Activated T-helper 1 cell treated with Interleukin-2 at 50 U/mL for 16 hours (primary cell): ENCODE data around the gene WHRN.

Experiments
- DNase-seq: peaks from one replicate; pipeline ENCODE4 v3.0.0-alpha.2; 2020; ENCODE audit warnings: low read depth

Gene WHRN

GRCh38 chr9:114365194-114365593 lies 140.1 kb downstream of the WHRN start:
- no peak for DNase-seq

GRCh38 chr9:114364134-114365041 lies 140.9 kb downstream of the WHRN start:
- no peak for DNase-seq

DNA sequence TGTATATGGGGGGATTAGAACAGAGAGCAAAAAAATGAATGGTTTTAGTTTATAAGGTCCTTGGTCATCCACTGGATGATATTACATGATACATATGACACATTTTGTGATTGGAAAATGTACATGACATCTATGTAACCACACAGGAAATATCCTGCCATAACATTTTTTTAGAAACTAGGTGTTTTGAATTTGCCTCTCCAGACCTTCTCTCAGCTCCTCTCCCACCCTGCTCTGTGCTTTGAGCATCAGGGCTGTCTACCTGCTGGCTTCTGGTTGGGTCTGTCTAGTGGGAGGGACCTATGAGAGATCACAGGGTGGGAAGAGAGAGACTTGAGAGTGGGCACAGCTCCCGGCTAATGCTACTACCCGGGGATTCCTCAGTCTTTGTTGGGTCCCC lies 141.8 kb downstream of the WHRN start:
- no peak for DNase-seq

GRCh38 chr9:114362394-114362793 lies 142.9 kb downstream of the WHRN start:
- DNase-seq, result no peak

DNA sequence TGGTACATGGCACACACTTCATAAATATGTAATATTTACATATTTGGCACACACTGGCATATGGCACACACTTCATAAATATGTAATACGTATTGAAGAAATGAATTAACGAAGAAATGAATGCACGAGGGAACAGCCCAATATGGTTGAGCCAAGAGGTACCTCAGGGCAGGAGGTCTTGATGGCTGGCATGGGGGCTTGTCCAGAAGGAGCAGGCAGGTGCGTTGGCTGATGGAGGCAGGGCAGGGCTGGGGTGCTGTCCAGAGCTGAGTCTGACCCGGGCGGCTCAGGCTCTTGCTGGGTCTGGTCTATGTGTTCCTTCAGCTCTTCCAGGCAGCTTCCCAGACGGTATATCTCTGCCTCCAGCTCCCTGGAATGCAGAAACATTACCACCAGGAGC lies 143.7 kb downstream of the WHRN start:
- DNase-seq, result no peak

- no peak for DNase-seq
Measured at GRCh38 chr9:114359801-114360200, 145.5 kb downstream of the WHRN start.

- DNase-seq, result no peak
Measured at GRCh38 chr9:114357911-114358328, 147.4 kb downstream of the WHRN start.

DNA sequence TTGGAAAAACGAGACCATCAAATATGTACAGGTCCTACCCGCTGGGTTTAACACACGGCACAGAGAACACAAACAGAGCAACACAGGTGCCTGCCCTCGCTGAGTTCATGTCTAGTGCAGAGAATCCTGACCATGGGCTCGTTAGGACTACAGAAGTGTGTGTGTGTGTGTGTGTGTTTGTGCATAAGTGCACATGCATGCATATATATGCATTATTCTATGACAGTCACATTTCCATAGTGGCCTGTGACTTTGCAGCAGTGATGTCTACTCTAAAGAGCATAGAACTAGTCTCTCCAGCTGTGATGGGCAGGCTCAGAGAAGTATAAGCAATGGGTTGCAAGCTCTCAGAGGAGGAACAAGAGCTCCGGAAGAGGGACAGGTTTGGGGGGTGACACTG lies 147.9 kb downstream of the WHRN start:
- no peak for DNase-seq

DNA sequence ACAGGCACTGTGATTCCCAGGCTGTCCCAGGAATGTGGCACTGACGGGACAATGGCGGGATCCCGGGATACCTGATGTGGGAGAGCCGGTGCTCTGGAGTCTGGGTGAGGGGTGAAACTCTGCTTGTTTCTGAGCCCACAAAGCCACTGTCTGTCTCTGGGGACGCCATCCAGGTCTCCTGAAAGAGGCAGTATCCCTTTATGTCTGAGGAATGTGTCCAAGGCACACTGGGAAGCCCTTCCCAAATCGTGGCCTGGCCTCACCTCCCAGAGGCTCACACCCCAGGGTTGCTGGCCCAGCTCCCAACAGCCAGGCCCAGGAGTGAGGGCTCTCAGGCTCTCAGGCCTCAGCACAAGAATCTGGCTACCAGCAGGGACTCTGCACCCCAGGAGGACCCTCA lies 148.5 kb downstream of the WHRN start:
- no peak for DNase-seq

DNA sequence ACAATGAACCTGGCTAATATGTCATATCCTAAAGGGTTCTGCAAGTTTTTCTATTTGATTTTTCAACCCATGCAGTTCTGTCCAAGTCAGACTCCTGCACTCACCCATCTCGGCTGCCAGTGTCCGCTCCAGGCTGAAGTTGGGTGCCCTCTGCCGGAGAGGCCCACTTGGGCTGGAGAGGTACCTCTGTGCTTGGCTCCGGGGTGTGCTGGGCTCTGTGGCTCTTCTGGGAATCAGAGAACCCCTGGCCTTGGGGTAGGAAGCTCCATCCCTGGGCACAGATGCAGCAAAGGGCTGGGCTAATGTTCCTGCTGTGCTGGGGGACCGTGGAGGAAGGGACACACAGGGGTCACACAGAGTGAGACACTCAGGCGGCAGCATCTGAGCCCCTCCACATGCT lies 149.5 kb downstream of the WHRN start:
- DNase-seq, result no peak
